ENCODE measurements around the gene B4GALT5.

B4GALT5 gene

DNA sequence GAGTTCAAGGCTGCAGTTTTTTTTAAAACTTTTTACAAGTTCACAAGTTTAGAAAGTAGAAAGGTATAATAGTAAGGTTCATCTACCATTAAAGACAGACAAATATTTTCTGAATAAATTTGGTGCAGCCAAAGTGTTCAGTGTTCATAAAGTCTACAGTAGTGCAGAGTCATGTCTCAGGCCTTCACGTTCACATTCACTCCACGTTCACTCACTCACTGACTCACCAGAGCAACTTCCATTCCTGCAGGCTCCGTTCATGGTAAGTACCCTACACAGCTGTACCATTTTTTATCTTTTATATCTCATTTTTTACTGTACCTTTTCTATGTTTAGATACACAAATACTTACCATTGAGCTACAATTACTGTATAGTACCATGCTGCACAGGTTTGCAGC, 67.6 kb downstream of the B4GALT5 start:
- H3K4me1 ChIP-seq (ENCODE audit: control insufficient read depth in 5 of 5, insufficient read depth in 5 of 5, low read length in 5 of 5): peaks cover 0 to 8% (median 0%) of the 10 kb centered on the region in 5 donors
- H3K36me3 ChIP-seq (ENCODE audit: control insufficient read depth in 5 of 5, insufficient read depth in 5 of 5, low read length in 5 of 5): peaks cover 29 to 72% (median 64%) of the 10 kb centered on the region in 5 donors
- no peak overlapping the region for H3K27ac ChIP-seq (ENCODE audit: low read depth, low read length)
- no peaks in the 10 kb centered on the region for H3K27me3 ChIP-seq (ENCODE audit: control insufficient read depth in 5 of 5, insufficient read depth in 4 of 5, low read length in 5 of 5)
- H3K4me3 ChIP-seq (ENCODE audit: low read depth in 1 of 5, low read length in 5 of 5): no peak overlapping the region
- H3K9me3 ChIP-seq (ENCODE audit: control insufficient read depth in 5 of 5, low read length in 5 of 5): no peaks in the 10 kb centered on the region
- H3K9ac ChIP-seq (ENCODE audit: low read length in 5 of 5): no peak overlapping the region

DNA sequence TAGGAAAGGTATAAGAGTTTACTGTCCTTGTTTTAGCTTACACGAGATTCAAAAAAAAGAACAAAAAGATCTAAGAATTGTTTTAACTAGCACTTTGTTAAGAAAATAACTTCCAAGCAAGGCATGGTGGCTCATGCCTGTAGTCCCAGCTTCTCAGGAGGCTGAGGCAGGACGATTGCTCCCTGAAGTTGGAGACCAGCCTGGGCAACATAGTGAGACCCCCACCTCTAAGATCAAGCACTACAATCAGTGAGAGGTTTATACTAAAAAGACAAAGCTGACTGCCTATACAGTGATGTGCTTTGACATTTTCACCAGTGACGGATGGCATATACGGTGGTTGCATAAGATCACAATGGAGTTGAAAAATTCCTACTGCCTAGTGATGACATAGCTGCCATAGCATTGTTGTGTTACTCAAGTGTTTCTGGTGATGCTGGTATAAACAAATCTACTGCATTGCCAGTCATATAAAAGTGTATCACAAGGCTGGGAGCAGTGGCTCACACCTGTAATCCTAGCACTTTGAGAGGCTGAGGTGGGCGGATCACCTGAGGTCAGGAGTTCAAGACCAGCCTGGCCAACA, 68.6 kb downstream of the B4GALT5 start:
- Histone ChIP-seq H3K27ac (ENCODE audit: low read depth, low read length) (no peak overlapping the region), H3K4me1 (ENCODE audit: control insufficient read depth in 5 of 5, insufficient read depth in 5 of 5, low read length in 5 of 5) (peaks cover 0 to 8% (median 0%) of the 10 kb centered on the region in 5 donors), H3K9me3 (ENCODE audit: control insufficient read depth in 5 of 5, low read length in 5 of 5) (no peaks in the 10 kb centered on the region), H3K36me3 (ENCODE audit: control insufficient read depth in 5 of 5, insufficient read depth in 5 of 5, low read length in 5 of 5) (peaks cover 36 to 82% (median 74%) of the 10 kb centered on the region in 5 donors), H3K9ac (ENCODE audit: low read length in 5 of 5) (no peak overlapping the region), H3K4me3 (ENCODE audit: low read depth in 1 of 5, low read length in 5 of 5) (no peak overlapping the region), H3K27me3 (ENCODE audit: control insufficient read depth in 5 of 5, insufficient read depth in 4 of 5, low read length in 5 of 5) (no peaks in the 10 kb centered on the region)

DNA sequence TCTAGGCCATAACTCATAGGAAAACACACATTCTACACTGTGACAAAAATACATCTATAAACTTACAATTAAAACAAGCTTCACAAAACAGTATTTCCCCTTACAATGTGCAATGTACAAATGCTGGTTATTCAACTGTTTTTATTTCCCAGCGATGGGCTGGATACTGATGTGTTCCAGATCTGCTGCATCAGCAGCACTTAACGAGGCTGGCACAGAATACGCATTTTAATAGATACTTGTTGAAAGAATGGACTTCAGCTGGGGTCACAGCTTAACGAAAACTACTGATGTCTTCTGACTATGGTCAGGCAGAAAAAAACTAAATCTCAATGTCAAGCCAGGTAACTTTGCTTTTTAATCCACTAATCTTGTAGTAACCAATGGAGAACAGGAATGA, 70.9 kb downstream of the B4GALT5 start:
- H3K27me3 ChIP-seq (ENCODE audit: control insufficient read depth in 5 of 5, insufficient read depth in 4 of 5, low read length in 5 of 5): no peaks in the 10 kb centered on the region
- no peak overlapping the region for H3K4me3 ChIP-seq (ENCODE audit: low read depth in 1 of 5, low read length in 5 of 5)
- H3K9ac ChIP-seq (ENCODE audit: low read length in 5 of 5): no peak overlapping the region
- no peak overlapping the region for H3K27ac ChIP-seq (ENCODE audit: low read depth, low read length)
- H3K4me1 ChIP-seq (ENCODE audit: control insufficient read depth in 5 of 5, insufficient read depth in 5 of 5, low read length in 5 of 5): no peaks in the 10 kb centered on the region
- peaks cover 50 to 87% (median 76%) of the 10 kb centered on the region in 5 donors for H3K36me3 ChIP-seq (ENCODE audit: control insufficient read depth in 5 of 5, insufficient read depth in 5 of 5, low read length in 5 of 5)
- H3K9me3 ChIP-seq (ENCODE audit: control insufficient read depth in 5 of 5, low read length in 5 of 5): no peaks in the 10 kb centered on the region

DNA sequence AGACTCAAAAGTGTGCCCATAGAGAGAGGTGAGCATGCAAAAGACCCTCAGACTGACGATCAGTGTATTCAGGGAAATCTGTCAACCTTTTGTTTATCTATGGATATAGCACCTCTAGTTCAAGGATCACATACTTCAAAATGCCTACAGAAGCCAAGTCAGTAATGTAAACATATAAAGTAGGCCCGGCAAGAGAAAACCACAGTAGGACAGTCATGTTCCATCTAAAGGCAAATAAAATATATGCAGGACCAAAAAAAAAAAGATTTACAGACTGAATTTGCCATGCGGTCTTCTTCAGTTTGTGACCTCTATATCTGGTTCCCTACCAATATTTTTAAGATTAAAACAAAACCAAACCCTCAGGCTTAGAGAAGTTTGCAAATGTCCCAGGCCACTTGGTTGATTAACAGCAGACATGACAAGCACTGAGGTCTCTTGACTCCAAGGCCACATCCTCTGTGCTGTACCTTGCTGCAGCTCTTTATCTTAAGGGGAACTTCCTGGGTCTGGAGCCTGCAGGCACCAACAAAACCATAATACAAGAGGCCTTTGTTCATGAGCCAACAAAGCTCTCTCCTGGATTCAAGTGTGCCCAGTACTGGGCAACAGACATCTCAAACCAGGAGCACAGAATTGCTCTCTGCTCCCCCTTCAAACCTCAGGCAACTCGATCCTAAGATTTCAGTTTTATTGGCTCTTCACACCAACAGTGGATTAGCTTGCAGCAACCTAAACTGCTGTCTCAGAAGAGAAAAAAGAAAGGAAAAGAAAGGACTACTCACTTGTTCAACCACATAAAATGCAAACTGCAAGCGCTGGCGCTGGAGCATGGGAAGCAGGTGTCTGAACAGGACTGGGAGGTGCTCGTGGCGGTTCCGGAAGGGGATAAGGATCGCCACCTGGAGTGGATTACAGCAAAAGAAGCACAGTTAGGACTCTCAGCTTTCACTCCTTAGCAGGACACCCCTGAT, 71.7 kb downstream of the B4GALT5 start:
- Histone ChIP-seq H3K4me1 (ENCODE audit: control insufficient read depth in 5 of 5, insufficient read depth in 5 of 5, low read length in 5 of 5) (peaks cover 0 to 3% (median 0%) of the 10 kb centered on the region in 5 donors), H3K36me3 (ENCODE audit: control insufficient read depth in 5 of 5, insufficient read depth in 5 of 5, low read length in 5 of 5) (peaks cover 48 to 84% (median 74%) of the 10 kb centered on the region in 5 donors), H3K27me3 (ENCODE audit: control insufficient read depth in 5 of 5, insufficient read depth in 4 of 5, low read length in 5 of 5) (no peaks in the 10 kb centered on the region), H3K9ac (ENCODE audit: low read length in 5 of 5) (no peak overlapping the region), H3K9me3 (ENCODE audit: control insufficient read depth in 5 of 5, low read length in 5 of 5) (no peaks in the 10 kb centered on the region), H3K27ac (ENCODE audit: low read depth, low read length) (peak overlapping the region; percentile 15), H3K4me3 (ENCODE audit: low read depth in 1 of 5, low read length in 5 of 5) (no peak overlapping the region)

DNA sequence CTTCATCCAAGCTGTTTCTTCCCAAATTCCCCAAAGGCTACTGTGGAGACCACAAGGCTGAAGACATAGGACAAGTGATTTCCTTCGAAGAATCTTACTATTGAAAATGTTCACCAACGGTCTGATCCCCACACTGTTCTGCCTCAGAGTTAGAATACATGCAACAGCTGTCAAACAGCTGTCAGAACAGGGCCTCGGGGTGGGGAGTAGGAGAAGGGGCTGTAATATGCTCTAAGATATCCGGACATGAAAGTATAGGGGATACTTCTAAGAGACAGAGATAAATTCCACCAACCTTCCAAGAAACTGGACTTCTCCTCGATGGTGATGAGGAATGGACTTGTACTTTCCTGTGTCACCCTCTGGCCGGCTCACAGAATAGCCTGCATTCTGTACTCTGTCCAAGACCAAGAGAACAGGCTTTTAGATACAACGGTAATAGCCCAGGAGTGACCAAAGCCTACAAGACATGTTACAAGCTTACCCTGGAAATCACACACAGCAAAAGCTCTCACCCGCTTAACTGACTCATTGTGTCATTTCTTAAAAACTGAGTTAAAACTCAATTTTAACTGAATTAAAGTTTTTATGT, 76.5 kb downstream of the B4GALT5 start:
- H3K27me3 ChIP-seq (ENCODE audit: control insufficient read depth in 5 of 5, insufficient read depth in 4 of 5, low read length in 5 of 5): no peaks in the 10 kb centered on the region
- peaks cover 30 to 69% (median 55%) of the 10 kb centered on the region in 5 donors for H3K36me3 ChIP-seq (ENCODE audit: control insufficient read depth in 5 of 5, insufficient read depth in 5 of 5, low read length in 5 of 5)
- H3K9ac ChIP-seq (ENCODE audit: low read length in 5 of 5): no peak overlapping the region
- H3K4me3 ChIP-seq (ENCODE audit: low read depth in 1 of 5, low read length in 5 of 5): no peak overlapping the region
- no peaks in the 10 kb centered on the region for H3K9me3 ChIP-seq (ENCODE audit: control insufficient read depth in 5 of 5, low read length in 5 of 5)
- H3K27ac ChIP-seq (ENCODE audit: low read depth, low read length): no peak overlapping the region
- H3K4me1 ChIP-seq (ENCODE audit: control insufficient read depth in 5 of 5, insufficient read depth in 5 of 5, low read length in 5 of 5): peaks cover 1 to 28% (median 20%) of the 10 kb centered on the region in 5 donors

DNA sequence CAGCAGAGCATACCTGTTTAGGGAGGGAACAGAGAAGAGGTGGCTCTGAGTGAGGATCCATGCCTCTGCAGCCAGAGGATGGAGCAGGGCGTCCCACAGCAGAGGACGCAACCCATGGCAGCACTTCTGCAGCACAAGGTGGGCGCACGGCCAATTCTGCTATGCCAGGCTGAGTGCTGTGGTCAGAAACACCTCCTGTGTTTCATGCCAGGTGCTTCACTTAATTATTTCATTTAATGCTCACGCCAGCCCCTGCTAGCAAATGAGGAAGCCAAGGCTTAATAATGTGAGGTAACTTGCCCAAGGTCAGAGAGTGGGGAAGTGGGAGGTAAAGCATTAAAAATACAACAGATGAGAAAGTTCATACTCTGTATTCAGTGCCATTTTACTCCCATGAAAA, 77.2 kb downstream of the B4GALT5 start:
- peaks cover 1 to 30% (median 26%) of the 10 kb centered on the region in 5 donors for H3K4me1 ChIP-seq (ENCODE audit: control insufficient read depth in 5 of 5, insufficient read depth in 5 of 5, low read length in 5 of 5)
- no peak overlapping the region for H3K27ac ChIP-seq (ENCODE audit: low read depth, low read length)
- H3K36me3 ChIP-seq (ENCODE audit: control insufficient read depth in 5 of 5, insufficient read depth in 5 of 5, low read length in 5 of 5): peaks cover 27 to 66% (median 48%) of the 10 kb centered on the region in 5 donors
- H3K27me3 ChIP-seq (ENCODE audit: control insufficient read depth in 5 of 5, insufficient read depth in 4 of 5, low read length in 5 of 5): no peaks in the 10 kb centered on the region
- H3K9me3 ChIP-seq (ENCODE audit: control insufficient read depth in 5 of 5, low read length in 5 of 5): no peaks in the 10 kb centered on the region
- H3K4me3 ChIP-seq (ENCODE audit: low read depth in 1 of 5, low read length in 5 of 5): no peak overlapping the region
- no peak overlapping the region for H3K9ac ChIP-seq (ENCODE audit: low read length in 5 of 5)

DNA sequence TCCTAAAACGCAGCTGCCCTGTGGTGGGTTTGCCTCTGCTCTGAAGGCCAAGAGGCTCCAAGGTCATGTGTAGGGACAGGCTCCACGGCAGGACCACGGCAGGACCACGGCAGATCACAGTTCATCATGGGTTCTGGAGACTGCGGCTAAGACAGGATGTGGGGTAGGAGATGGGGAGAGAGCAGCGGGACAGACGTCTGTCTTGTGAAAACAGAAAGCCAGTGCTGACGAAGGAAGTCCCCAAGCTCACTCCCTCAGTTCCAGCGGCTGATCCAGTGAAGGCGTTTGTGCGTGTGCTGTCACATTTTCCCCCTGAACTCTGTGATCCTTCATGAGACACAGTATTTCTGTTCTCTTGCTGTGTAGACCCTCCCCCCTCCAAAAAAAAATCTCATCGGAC, 77.8 kb downstream of the B4GALT5 start:
- no peaks in the 10 kb centered on the region for H3K27me3 ChIP-seq (ENCODE audit: control insufficient read depth in 5 of 5, insufficient read depth in 4 of 5, low read length in 5 of 5)
- peaks cover 22 to 60% (median 42%) of the 10 kb centered on the region in 5 donors for H3K36me3 ChIP-seq (ENCODE audit: control insufficient read depth in 5 of 5, insufficient read depth in 5 of 5, low read length in 5 of 5)
- no peak overlapping the region for H3K4me3 ChIP-seq (ENCODE audit: low read depth in 1 of 5, low read length in 5 of 5)
- peaks cover 3 to 36% (median 32%) of the 10 kb centered on the region in 5 donors for H3K4me1 ChIP-seq (ENCODE audit: control insufficient read depth in 5 of 5, insufficient read depth in 5 of 5, low read length in 5 of 5)
- H3K27ac ChIP-seq (ENCODE audit: low read depth, low read length): peak overlapping the region; percentile 75
- H3K9me3 ChIP-seq (ENCODE audit: control insufficient read depth in 5 of 5, low read length in 5 of 5): no peaks in the 10 kb centered on the region
- H3K9ac ChIP-seq (ENCODE audit: low read length in 5 of 5): no peak overlapping the region

DNA sequence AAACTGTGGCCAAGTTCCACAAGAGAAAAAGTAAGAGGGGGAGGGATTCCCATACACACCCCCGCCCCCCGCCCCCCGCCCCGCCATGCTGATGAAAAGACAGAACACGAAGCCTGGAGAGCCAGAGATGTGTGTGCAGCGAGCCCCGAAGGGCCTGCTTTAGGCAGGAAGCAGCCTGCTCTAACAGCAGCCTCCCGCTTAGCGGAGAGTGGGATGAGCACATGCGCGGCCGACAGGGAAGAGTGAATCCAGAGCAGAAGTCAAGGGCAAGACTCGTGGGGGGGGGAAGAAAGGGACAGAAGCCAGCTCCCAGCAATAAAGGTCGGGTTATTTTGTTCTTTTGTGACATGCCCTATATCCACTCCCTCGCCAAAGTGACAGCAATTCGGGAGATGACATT, 78.5 kb downstream of the B4GALT5 start:
- H3K9ac ChIP-seq (ENCODE audit: low read length in 5 of 5): no peak overlapping the region

DNA sequence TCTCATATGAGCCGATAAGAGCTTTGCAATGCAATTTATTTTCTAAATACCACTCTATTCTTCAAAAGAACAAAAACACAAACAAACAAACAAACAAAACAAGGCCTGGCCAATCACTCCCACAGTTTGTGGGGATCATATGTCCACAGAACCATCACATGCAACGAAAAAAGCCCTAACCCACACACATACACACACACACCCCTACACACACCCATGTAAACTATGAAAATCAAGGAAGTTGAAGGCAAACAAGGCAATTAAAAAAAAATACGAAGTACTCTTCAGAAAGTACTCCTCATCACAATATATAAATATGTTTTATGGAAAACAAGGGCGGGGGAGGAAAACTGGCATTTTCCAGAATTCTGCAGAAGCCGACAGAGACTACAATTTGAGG, 79.6 kb downstream of the B4GALT5 start:
- peak overlapping the region; percentile 75 for H3K27ac ChIP-seq (ENCODE audit: low read depth, low read length)
- peaks cover 3 to 41% (median 36%) of the 10 kb centered on the region in 5 donors for H3K4me1 ChIP-seq (ENCODE audit: control insufficient read depth in 5 of 5, insufficient read depth in 5 of 5, low read length in 5 of 5)
- no peak overlapping the region for H3K4me3 ChIP-seq (ENCODE audit: low read depth in 1 of 5, low read length in 5 of 5)
- no peaks in the 10 kb centered on the region for H3K27me3 ChIP-seq (ENCODE audit: control insufficient read depth in 5 of 5, insufficient read depth in 4 of 5, low read length in 5 of 5)
- H3K9ac ChIP-seq (ENCODE audit: low read length in 5 of 5): no peak overlapping the region
- no peaks in the 10 kb centered on the region for H3K9me3 ChIP-seq (ENCODE audit: control insufficient read depth in 5 of 5, low read length in 5 of 5)
- H3K36me3 ChIP-seq (ENCODE audit: control insufficient read depth in 5 of 5, insufficient read depth in 5 of 5, low read length in 5 of 5): peaks cover 9 to 43% (median 26%) of the 10 kb centered on the region in 5 donors

More for the DNA sequence above, 78.5 kb downstream of the B4GALT5 start:
- Histone ChIP-seq H3K4me3 (ENCODE audit: low read depth in 1 of 5, low read length in 5 of 5) (no peak overlapping the region), H3K27me3 (ENCODE audit: control insufficient read depth in 5 of 5, insufficient read depth in 4 of 5, low read length in 5 of 5) (no peaks in the 10 kb centered on the region), H3K36me3 (ENCODE audit: control insufficient read depth in 5 of 5, insufficient read depth in 5 of 5, low read length in 5 of 5) (peaks cover 18 to 53% (median 36%) of the 10 kb centered on the region in 5 donors), H3K9me3 (ENCODE audit: control insufficient read depth in 5 of 5, low read length in 5 of 5) (no peaks in the 10 kb centered on the region), H3K27ac (ENCODE audit: low read depth, low read length) (peak overlapping the region; percentile 75), H3K4me1 (ENCODE audit: control insufficient read depth in 5 of 5, insufficient read depth in 5 of 5, low read length in 5 of 5) (peaks cover 3 to 41% (median 36%) of the 10 kb centered on the region in 5 donors)
